ENCODE data around the gene RIMBP2. TPM values are rescaled to one million over a fixed set of nuclear protein-coding genes. Genes with fewer than 3 reads are reported as not detected.

Gene RIMBP2
- polyA plus RNA-seq, 1 of the 3 experiments (the other 2 are of a cell fraction) = 0.90 TPM

GRCh38 chr12:130632642-130633041 lies 83.5 kb downstream of the RIMBP2 start:
- H2AFZ ChIP-seq (ENCODE audit: low read depth) = no peak overlapping the region
- no peak overlapping the region for H3K4me2 ChIP-seq
- no peak overlapping the region for H3K9ac ChIP-seq
- H3K4me3 ChIP-seq (ENCODE audit: low read depth in 2 of 2, low read length in 1 of 2) = peak overlapping the region in 1 of 2 experiments; percentile 46; a peak in 2 of 4 replicates
- no peaks in the 10 kb centered on the region for H3K9me3 ChIP-seq
- no peaks in the 10 kb centered on the region for H4K20me1 ChIP-seq (ENCODE audit: insufficient read depth)
- H3K27ac ChIP-seq (ENCODE audit: low read depth in 2 of 2, low read length in 1 of 2) = peak overlapping the region in 1 of 2 experiments; percentile 99; a peak in 2 of 4 replicates
- H3K9me2 ChIP-seq = no peaks in the 10 kb centered on the region
- WGBS (ENCODE audit: low lambda C conversion rate) = 4% methylated on average over 5 of the region's 5 CpGs
- POLR2A ChIA-PET = interaction anchor here (1.5 to 1.6 kb wide), 2 partner anchors 82 to 115 kb away, joined by 3 to 8 read pairs; no protein-coding TSS in a partner anchor
- peak; percentile 46; the same call in 1 of the 2 replicates for TF ChIP-seq MXI1 (IDR thresholded peaks at IDR 0.05; ENCODE audit: low read depth, low read length)
- no peak for TF ChIP-seq EP300 (IDR thresholded peaks at IDR 0.05; ENCODE audit: borderline replicate concordance in 1 of 2, low read depth in 1 of 2, low read length in 1 of 2)
- no peaks in the 10 kb centered on the region for H3K79me2 ChIP-seq (ENCODE audit: insufficient read depth)
- CTCF ChIA-PET = interaction anchor here (2.3 kb wide), 1 partner anchor 115 kb away, joined by 13 read pairs; no protein-coding TSS in a partner anchor
- H3K4me1 ChIP-seq (ENCODE audit: control insufficient read depth in 1 of 2, insufficient read depth in 2 of 2, low read depth in 1 of 2, low read length in 1 of 2) = peaks cover 0 to 41% of the 10 kb centered on the region in 2 experiments; a peak in 2 of 4 replicates
- peaks cover 0 to 7% of the 10 kb centered on the region in 2 experiments for H3K36me3 ChIP-seq (replicated peaks in 1 of 2; ENCODE audit: control insufficient read depth in 1 of 2, insufficient read depth in 2 of 2, low read length in 1 of 2)
- H3K27me3 ChIP-seq (ENCODE audit: insufficient read depth) = no peaks in the 10 kb centered on the region
- no peaks in the 10 kb centered on the region for H3F3A ChIP-seq (replicated peaks; ENCODE audit: insufficient read depth)
- no peak for DNase-seq

- Histone ChIP-seq H3K9me2 (no peaks in the 10 kb centered on the region), H3K9ac (no peak overlapping the region), H3K4me2 (no peak overlapping the region), H3K27ac (ENCODE audit: low read depth in 2 of 2, low read length in 1 of 2) (peak overlapping the region in 1 of 2 experiments; percentile 76; a peak in 1 of 4 replicates), H3K36me3 (replicated peaks in 1 of 2; ENCODE audit: control insufficient read depth in 1 of 2, insufficient read depth in 2 of 2, low read length in 1 of 2) (peaks cover 0 to 7% of the 10 kb centered on the region in 2 experiments), H3K27me3 (ENCODE audit: insufficient read depth) (no peaks in the 10 kb centered on the region), H4K20me1 (ENCODE audit: insufficient read depth) (no peaks in the 10 kb centered on the region), H2AFZ (ENCODE audit: low read depth) (no peak overlapping the region), H3K4me3 (ENCODE audit: low read depth in 2 of 2, low read length in 1 of 2) (no peak overlapping the region), H3K9me3 (no peaks in the 10 kb centered on the region), H3K79me2 (ENCODE audit: insufficient read depth) (no peaks in the 10 kb centered on the region), H3F3A (replicated peaks; ENCODE audit: insufficient read depth) (no peaks in the 10 kb centered on the region), H3K4me1 (ENCODE audit: control insufficient read depth in 1 of 2, insufficient read depth in 2 of 2, low read depth in 1 of 2, low read length in 1 of 2) (peaks cover 0 to 14% of the 10 kb centered on the region in 2 experiments; a peak in 2 of 4 replicates)
- ChIA-PET CTCF (interaction anchor here (1.9 kb wide), 1 partner anchor 12 kb away, joined by 4 read pairs; no protein-coding TSS in a partner anchor), POLR2A (interaction anchor here (0.9 kb wide), 1 partner anchor 27 kb away, joined by 3 read pairs; no protein-coding TSS in a partner anchor)
- 44% methylated on average over 5 of the region's 5 CpGs for WGBS (ENCODE audit: low lambda C conversion rate)
- DNase-seq = no peak
- TF ChIP-seq, protein P1, sequence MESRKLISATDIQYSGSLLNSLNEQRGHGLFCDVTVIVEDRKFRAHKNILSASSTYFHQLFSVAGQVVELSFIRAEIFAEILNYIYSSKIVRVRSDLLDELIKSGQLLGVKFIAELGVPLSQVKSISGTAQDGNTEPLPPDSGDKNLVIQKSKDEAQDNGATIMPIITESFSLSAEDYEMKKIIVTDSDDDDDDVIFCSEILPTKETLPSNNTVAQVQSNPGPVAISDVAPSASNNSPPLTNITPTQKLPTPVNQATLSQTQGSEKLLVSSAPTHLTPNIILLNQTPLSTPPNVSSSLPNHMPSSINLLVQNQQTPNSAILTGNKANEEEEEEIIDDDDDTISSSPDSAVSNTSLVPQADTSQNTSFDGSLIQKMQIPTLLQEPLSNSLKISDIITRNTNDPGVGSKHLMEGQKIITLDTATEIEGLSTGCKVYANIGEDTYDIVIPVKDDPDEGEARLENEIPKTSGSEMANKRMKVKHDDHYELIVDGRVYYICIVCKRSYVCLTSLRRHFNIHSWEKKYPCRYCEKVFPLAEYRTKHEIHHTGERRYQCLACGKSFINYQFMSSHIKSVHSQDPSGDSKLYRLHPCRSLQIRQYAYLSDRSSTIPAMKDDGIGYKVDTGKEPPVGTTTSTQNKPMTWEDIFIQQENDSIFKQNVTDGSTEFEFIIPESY (IDR thresholded peaks at IDR 0.05; ENCODE audit: borderline replicate concordance, low read depth) = no peak
- TF ChIP-seq CHD2 (IDR thresholded peaks at IDR 0.05; ENCODE audit: low read length, partially characterized antibody) = no peak
- TF ChIP-seq CTCF (IDR thresholded peaks at IDR 0.05) = no peak
- TF ChIP-seq, protein P2, sequence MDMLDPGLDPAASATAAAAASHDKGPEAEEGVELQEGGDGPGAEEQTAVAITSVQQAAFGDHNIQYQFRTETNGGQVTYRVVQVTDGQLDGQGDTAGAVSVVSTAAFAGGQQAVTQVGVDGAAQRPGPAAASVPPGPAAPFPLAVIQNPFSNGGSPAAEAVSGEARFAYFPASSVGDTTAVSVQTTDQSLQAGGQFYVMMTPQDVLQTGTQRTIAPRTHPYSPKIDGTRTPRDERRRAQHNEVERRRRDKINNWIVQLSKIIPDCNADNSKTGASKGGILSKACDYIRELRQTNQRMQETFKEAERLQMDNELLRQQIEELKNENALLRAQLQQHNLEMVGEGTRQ (IDR thresholded peaks at IDR 0.05; ENCODE audit: borderline replicate concordance, low read depth, low read length) = no peak
- TF ChIP-seq, protein P3, sequence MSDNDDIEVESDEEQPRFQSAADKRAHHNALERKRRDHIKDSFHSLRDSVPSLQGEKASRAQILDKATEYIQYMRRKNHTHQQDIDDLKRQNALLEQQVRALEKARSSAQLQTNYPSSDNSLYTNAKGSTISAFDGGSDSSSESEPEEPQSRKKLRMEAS (IDR thresholded peaks at IDR 0.05; ENCODE audit: low read depth) = no peak
- no peak for TF ChIP-seq EZH2phosphoT487 (IDR thresholded peaks at IDR 0.05; ENCODE audit: borderline replicate concordance, low read depth)
- no peak for TF ChIP-seq MXI1 (IDR thresholded peaks at IDR 0.05; ENCODE audit: low read depth, low read length)
- no peak for TF ChIP-seq TAF1 (IDR thresholded peaks at IDR 0.05; ENCODE audit: borderline replicate concordance, low read depth, low read length)
- no peak for TF ChIP-seq USF1 (IDR thresholded peaks at IDR 0.05; ENCODE audit: borderline replicate concordance, low read depth)
- no peak for TF ChIP-seq SIN3A (IDR thresholded peaks at IDR 0.05; ENCODE audit: borderline replicate concordance, low read depth, low read length)
- TF ChIP-seq MEF2A (IDR thresholded peaks at IDR 0.05; ENCODE audit: borderline replicate concordance, low read depth) = no peak
- TF ChIP-seq NRF1 (IDR thresholded peaks at IDR 0.05; ENCODE audit: low read depth, low read length) = no peak
- TF ChIP-seq, protein P4, sequence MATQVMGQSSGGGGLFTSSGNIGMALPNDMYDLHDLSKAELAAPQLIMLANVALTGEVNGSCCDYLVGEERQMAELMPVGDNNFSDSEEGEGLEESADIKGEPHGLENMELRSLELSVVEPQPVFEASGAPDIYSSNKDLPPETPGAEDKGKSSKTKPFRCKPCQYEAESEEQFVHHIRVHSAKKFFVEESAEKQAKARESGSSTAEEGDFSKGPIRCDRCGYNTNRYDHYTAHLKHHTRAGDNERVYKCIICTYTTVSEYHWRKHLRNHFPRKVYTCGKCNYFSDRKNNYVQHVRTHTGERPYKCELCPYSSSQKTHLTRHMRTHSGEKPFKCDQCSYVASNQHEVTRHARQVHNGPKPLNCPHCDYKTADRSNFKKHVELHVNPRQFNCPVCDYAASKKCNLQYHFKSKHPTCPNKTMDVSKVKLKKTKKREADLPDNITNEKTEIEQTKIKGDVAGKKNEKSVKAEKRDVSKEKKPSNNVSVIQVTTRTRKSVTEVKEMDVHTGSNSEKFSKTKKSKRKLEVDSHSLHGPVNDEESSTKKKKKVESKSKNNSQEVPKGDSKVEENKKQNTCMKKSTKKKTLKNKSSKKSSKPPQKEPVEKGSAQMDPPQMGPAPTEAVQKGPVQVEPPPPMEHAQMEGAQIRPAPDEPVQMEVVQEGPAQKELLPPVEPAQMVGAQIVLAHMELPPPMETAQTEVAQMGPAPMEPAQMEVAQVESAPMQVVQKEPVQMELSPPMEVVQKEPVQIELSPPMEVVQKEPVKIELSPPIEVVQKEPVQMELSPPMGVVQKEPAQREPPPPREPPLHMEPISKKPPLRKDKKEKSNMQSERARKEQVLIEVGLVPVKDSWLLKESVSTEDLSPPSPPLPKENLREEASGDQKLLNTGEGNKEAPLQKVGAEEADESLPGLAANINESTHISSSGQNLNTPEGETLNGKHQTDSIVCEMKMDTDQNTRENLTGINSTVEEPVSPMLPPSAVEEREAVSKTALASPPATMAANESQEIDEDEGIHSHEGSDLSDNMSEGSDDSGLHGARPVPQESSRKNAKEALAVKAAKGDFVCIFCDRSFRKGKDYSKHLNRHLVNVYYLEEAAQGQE (IDR thresholded peaks at IDR 0.05; ENCODE audit: low read depth, low read length) = no peak
- no peak for TF ChIP-seq GATA2 (CRISPR knock-in tag; IDR thresholded peaks at IDR 0.05)
- TF ChIP-seq JUND (IDR thresholded peaks at IDR 0.05) = no peak
These were observed 87.8 kb downstream of the RIMBP2 start for GRCh38 chr12:130628304-130628703.

All from SK-N-SH (cell line).